ENCODE measurements around the gene RPTOR.

Gene RPTOR

GRCh38 chr17:80834893-80835275 is 290.2 kb downstream of the RPTOR start:
- H3K27me3 ChIP-seq (ENCODE audit: insufficient read depth, low read length) = no peaks in the 10 kb centered on the region
- 100% methylated on average over 1 of the region's 2 CpGs for WGBS
- H3K36me3 ChIP-seq (ENCODE audit: insufficient read depth, low read length) = no peaks in the 10 kb centered on the region
- no peaks in the 10 kb centered on the region for H3K9me3 ChIP-seq (ENCODE audit: insufficient read depth, low read depth, low read length)
- H3K9ac ChIP-seq (ENCODE audit: low read depth, low read length) = no peak overlapping the region
- H3K4me1 ChIP-seq (ENCODE audit: insufficient read depth, low read length) = peaks cover 16% of the 10 kb centered on the region
- H3K4me3 ChIP-seq (ENCODE audit: low read length) = no peak overlapping the region
- H3K27ac ChIP-seq (ENCODE audit: low read depth, low read length) = no peak overlapping the region

GRCh38 chr17:80835816-80836657 is 291.4 kb downstream of the RPTOR start:
- no peaks in the 10 kb centered on the region for H3K27me3 ChIP-seq (ENCODE audit: insufficient read depth, low read length)
- H3K4me3 ChIP-seq (ENCODE audit: low read length) = no peak overlapping the region
- H3K4me1 ChIP-seq (ENCODE audit: insufficient read depth, low read length) = peaks cover 16% of the 10 kb centered on the region
- no peak overlapping the region for H3K27ac ChIP-seq (ENCODE audit: low read depth, low read length)
- WGBS = 95% methylated on average over 30 of the region's 30 CpGs
- no peaks in the 10 kb centered on the region for H3K9me3 ChIP-seq (ENCODE audit: insufficient read depth, low read depth, low read length)
- H3K36me3 ChIP-seq (ENCODE audit: insufficient read depth, low read length) = no peaks in the 10 kb centered on the region
- no peak overlapping the region; the same call in 1 of the 2 replicates for H3K9ac ChIP-seq (ENCODE audit: low read depth, low read length)

DNA sequence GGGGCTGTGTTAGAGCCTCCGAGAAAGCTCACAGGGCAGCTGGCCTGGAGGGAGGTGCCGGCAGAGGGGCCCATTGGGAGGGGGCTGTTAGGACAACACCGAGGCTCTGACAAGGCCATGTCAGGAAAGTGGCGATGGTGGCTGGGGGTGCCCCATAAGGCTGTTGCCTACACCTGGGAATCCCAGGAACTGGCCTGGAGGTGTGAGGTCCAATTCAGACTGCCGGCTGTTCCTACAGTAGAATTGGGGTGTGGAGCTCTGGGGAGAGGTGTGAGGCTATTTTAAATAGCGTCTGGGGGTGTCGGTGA is 292.0 kb downstream of the RPTOR start:
- Histone ChIP-seq H3K27ac (ENCODE audit: low read depth, low read length) (no peak overlapping the region), H3K9ac (ENCODE audit: low read depth, low read length) (no peak overlapping the region), H3K4me3 (ENCODE audit: low read length) (no peak overlapping the region), H3K4me1 (ENCODE audit: insufficient read depth, low read length) (peaks cover 16% of the 10 kb centered on the region), H3K9me3 (ENCODE audit: insufficient read depth, low read depth, low read length) (no peaks in the 10 kb centered on the region), H3K27me3 (ENCODE audit: insufficient read depth, low read length) (no peaks in the 10 kb centered on the region), H3K36me3 (ENCODE audit: insufficient read depth, low read length) (no peaks in the 10 kb centered on the region)
- WGBS = 95% methylated on average over 7 of the region's 7 CpGs

DNA sequence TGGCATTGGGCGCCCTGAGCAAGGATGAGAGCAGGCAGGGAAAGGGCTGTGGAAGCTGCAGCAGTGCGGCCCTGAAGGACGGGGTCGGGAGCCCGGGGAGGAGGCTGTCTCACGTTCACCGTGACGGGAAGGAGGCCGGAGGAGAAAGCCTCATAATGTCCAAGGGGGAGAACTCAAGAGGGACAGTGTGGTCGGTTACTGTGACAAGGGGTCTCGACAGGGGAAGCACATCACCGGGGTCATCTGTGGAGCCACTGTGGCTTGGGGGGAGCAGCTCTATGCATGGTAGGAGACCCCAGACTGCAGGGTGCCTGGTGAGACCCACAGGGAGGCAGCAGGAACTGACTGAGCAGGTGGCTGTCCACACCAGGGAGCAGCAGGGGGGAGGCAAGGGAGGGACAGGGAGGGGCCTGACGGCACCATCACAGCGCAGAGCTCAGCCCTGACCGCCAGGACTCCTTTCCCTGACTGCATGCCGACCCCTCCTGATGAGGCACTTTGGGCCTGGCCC is 292.4 kb downstream of the RPTOR start:
- H3K4me3 ChIP-seq (ENCODE audit: low read length) = no peak overlapping the region
- WGBS = 91% methylated on average over 16 of the region's 16 CpGs
- H3K36me3 ChIP-seq (ENCODE audit: insufficient read depth, low read length) = no peaks in the 10 kb centered on the region
- no peak overlapping the region for H3K9ac ChIP-seq (ENCODE audit: low read depth, low read length)
- H3K4me1 ChIP-seq (ENCODE audit: insufficient read depth, low read length) = peaks cover 16% of the 10 kb centered on the region
- no peak overlapping the region for H3K27ac ChIP-seq (ENCODE audit: low read depth, low read length)
- H3K27me3 ChIP-seq (ENCODE audit: insufficient read depth, low read length) = no peaks in the 10 kb centered on the region
- no peaks in the 10 kb centered on the region for H3K9me3 ChIP-seq (ENCODE audit: insufficient read depth, low read depth, low read length)

DNA sequence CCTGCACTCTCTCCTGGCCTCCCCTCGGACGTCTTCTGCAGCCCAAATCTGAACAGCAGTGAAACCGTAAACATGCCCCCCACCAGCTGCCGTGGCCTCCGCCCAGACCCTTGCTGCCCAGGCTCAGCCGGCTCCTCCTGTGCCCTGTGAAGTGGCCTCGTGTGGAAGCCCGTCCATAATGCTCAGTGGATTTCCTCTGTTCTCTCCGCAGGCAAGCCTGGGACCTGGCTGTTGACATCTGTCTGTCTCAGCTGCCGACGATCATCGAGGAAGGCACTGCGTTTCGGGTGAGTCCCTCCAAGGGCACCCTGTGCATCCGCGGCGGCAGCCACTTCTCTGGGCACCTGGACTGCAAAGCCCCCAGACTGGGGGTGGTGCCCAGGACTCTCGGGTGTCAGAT is 293.1 kb downstream of the RPTOR start:
- no peaks in the 10 kb centered on the region for H3K27me3 ChIP-seq (ENCODE audit: insufficient read depth, low read length)
- 93% methylated on average over 18 of the region's 18 CpGs for WGBS
- no peak overlapping the region for H3K4me3 ChIP-seq (ENCODE audit: low read length)
- peaks cover 9% of the 10 kb centered on the region for H3K4me1 ChIP-seq (ENCODE audit: insufficient read depth, low read length)
- H3K27ac ChIP-seq (ENCODE audit: low read depth, low read length) = no peak overlapping the region
- H3K9ac ChIP-seq (ENCODE audit: low read depth, low read length) = no peak overlapping the region
- no peaks in the 10 kb centered on the region for H3K9me3 ChIP-seq (ENCODE audit: insufficient read depth, low read depth, low read length)
- no peaks in the 10 kb centered on the region for H3K36me3 ChIP-seq (ENCODE audit: insufficient read depth, low read length)

DNA sequence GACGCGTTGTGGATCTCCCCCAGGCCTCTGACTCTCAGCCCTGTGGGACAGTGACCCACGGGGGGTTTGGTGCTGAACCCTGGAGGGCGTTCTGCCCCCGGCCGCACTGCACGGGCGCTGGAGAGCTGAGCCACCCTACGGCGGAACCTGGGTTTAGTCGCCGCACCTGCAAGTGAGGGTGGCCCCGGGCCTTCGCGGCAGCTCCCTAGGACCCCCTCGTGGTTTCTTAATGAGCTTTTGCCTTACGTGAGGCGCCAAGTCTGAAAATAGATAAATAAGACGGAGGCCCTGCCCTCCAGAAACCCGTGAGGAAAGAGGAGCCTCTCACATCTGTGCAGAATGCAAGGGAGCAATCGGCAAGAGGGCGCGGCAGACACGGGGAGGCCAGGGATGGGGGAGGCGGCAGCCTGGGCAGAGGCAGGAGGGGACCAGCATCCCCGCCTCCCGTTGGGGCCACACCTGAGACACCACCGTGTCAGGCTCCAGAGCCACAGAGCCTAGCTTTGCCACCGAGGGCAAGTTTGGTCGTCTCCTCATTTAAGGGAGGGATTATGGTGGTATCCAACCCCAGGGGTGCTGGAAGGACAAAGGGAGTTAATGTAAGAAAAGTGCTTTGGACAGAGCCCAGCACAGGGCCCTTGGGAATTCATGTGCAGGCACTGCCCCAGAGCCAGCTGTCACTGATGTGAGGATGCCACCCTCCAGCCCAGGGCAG is 293.8 kb downstream of the RPTOR start:
- H3K36me3 ChIP-seq (ENCODE audit: insufficient read depth, low read length) = no peaks in the 10 kb centered on the region
- no peak overlapping the region for H3K27ac ChIP-seq (ENCODE audit: low read depth, low read length)
- no peak overlapping the region for H3K4me3 ChIP-seq (ENCODE audit: low read length)
- H3K27me3 ChIP-seq (ENCODE audit: insufficient read depth, low read length) = no peaks in the 10 kb centered on the region
- H3K9me3 ChIP-seq (ENCODE audit: insufficient read depth, low read depth, low read length) = no peaks in the 10 kb centered on the region
- peaks cover 6% of the 10 kb centered on the region; the same call in 1 of the 2 replicates for H3K4me1 ChIP-seq (ENCODE audit: insufficient read depth, low read length)
- WGBS = 93% methylated on average over 30 of the region's 30 CpGs
- no peak overlapping the region for H3K9ac ChIP-seq (ENCODE audit: low read depth, low read length)

DNA sequence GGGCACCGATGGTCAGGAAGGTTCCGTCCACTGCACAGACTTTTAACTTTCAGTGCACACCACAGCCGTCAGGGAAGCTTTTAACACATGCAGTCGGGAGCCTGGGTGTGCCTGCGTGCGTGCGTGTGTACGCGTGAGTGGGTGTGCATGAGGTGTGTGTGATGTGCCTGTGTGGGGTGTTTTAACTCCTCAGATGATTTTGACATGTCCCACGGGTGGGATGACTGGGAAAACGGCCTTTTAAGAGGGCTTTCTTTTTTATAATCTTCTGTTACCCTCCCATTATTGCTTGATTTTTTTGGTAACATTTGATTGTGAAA is 294.3 kb downstream of the RPTOR start:
- Histone ChIP-seq H3K36me3 (ENCODE audit: insufficient read depth, low read length) (no peaks in the 10 kb centered on the region), H3K4me3 (ENCODE audit: low read length) (no peak overlapping the region), H3K9ac (ENCODE audit: low read depth, low read length) (no peak overlapping the region), H3K4me1 (ENCODE audit: insufficient read depth, low read length) (peaks cover 2% of the 10 kb centered on the region; the same call in 1 of the 2 replicates), H3K27ac (ENCODE audit: low read depth, low read length) (no peak overlapping the region), H3K9me3 (ENCODE audit: insufficient read depth, low read depth, low read length) (no peaks in the 10 kb centered on the region), H3K27me3 (ENCODE audit: insufficient read depth, low read length) (no peaks in the 10 kb centered on the region)
- WGBS = 87% methylated on average over 10 of the region's 11 CpGs

DNA sequence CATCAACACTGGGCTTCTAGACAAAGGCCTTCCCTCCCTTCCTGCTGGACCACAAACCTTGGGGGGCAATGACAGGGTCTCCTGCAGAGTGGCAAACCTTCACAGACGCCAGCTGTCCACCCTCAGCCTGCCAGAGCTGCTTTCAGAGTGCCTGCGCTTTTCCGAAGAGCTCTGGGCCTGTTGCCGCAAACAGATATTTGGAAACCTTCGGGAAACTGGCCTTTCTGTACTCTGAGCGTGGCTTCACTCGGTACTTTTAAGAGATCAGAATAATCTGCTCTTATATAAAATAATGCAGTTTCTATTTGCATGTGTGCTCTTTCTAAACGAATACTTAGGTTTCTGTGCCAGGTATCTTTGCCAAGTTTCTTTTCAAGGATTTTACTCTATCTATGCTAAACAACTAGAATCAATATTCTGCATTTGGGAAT is 294.9 kb downstream of the RPTOR start:
- Histone ChIP-seq H3K9ac (ENCODE audit: low read depth, low read length) (no peak overlapping the region), H3K9me3 (ENCODE audit: insufficient read depth, low read depth, low read length) (no peaks in the 10 kb centered on the region), H3K4me1 (ENCODE audit: insufficient read depth, low read length) (no peaks in the 10 kb centered on the region), H3K27ac (ENCODE audit: low read depth, low read length) (no peak overlapping the region), H3K4me3 (ENCODE audit: low read length) (no peak overlapping the region), H3K36me3 (ENCODE audit: insufficient read depth, low read length) (no peaks in the 10 kb centered on the region), H3K27me3 (ENCODE audit: insufficient read depth, low read length) (no peaks in the 10 kb centered on the region)
- WGBS = 95% methylated on average over 8 of the region's 8 CpGs

DNA sequence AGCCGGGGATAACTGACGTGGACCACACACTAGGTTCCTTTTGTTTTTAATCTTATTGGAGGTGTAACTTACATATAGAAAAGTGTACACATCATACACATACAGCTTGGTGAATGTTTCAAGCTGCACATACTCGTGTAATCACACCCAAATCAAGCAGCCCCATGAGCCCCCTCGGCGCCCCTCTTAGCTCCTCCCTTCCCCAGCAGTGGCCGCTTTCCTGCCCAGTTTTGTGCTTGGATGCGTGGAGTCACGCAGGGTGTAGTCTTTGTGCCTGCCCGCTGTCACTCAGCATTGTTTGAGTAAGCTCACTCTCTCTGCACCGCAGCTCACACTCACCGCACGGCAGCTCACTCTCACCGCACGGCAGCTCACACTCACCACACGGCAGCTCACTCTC is 295.3 kb downstream of the RPTOR start:
- H3K4me1 ChIP-seq (ENCODE audit: insufficient read depth, low read length) = no peaks in the 10 kb centered on the region
- no peaks in the 10 kb centered on the region for H3K36me3 ChIP-seq (ENCODE audit: insufficient read depth, low read length)
- WGBS = 95% methylated on average over 13 of the region's 15 CpGs
- H3K27ac ChIP-seq (ENCODE audit: low read depth, low read length) = no peak overlapping the region
- H3K4me3 ChIP-seq (ENCODE audit: low read length) = no peak overlapping the region
- no peak overlapping the region for H3K9ac ChIP-seq (ENCODE audit: low read depth, low read length)
- no peaks in the 10 kb centered on the region for H3K27me3 ChIP-seq (ENCODE audit: insufficient read depth, low read length)
- no peaks in the 10 kb centered on the region for H3K9me3 ChIP-seq (ENCODE audit: insufficient read depth, low read depth, low read length)

- 96% methylated on average over 15 of the region's 15 CpGs for WGBS
- H3K9me3 ChIP-seq (ENCODE audit: insufficient read depth, low read depth, low read length) = no peaks in the 10 kb centered on the region
- no peaks in the 10 kb centered on the region for H3K27me3 ChIP-seq (ENCODE audit: insufficient read depth, low read length)
- H3K4me1 ChIP-seq (ENCODE audit: insufficient read depth, low read length) = no peaks in the 10 kb centered on the region
- H3K4me3 ChIP-seq (ENCODE audit: low read length) = no peak overlapping the region
- H3K36me3 ChIP-seq (ENCODE audit: insufficient read depth, low read length) = peaks cover 9% of the 10 kb centered on the region
- H3K27ac ChIP-seq (ENCODE audit: low read depth, low read length) = no peak overlapping the region
- no peak overlapping the region for H3K9ac ChIP-seq (ENCODE audit: low read depth, low read length)
Measured at GRCh38 chr17:80842456-80843013, 297.9 kb downstream of the RPTOR start.

- peaks cover 9% of the 10 kb centered on the region for H3K36me3 ChIP-seq (ENCODE audit: insufficient read depth, low read length)
Measured at GRCh38 chr17:80843741-80844156, 299.1 kb downstream of the RPTOR start.

More at GRCh38 chr17:80843741-80844156, 299.1 kb downstream of the RPTOR start:
- Histone ChIP-seq H3K27ac (ENCODE audit: low read depth, low read length) (no peak overlapping the region), H3K9ac (ENCODE audit: low read depth, low read length) (no peak overlapping the region), H3K27me3 (ENCODE audit: insufficient read depth, low read length) (no peaks in the 10 kb centered on the region), H3K9me3 (ENCODE audit: insufficient read depth, low read depth, low read length) (no peaks in the 10 kb centered on the region), H3K4me1 (ENCODE audit: insufficient read depth, low read length) (no peaks in the 10 kb centered on the region), H3K4me3 (ENCODE audit: low read length) (no peak overlapping the region)
- 91% methylated on average over 13 of the region's 13 CpGs for WGBS
